H1 (cell line): ENCODE results near the gene CCL22. TPM values are rescaled to one million over a fixed set of nuclear protein-coding genes. Genes with fewer than 3 reads are reported as not detected.

Source experiments
- CTCF ChIA-PET: fragments of 300-600 bp; sonication (Branson Sonifier 250); formaldehyde crosslinking; loops from one replicate; lab custom pipeline; 2021; ENCODE audit not compliant: partially characterized antibody; lab: Charles Lee
- POLR2A ChIA-PET: fragments of 300-600 bp; sonication (Branson Sonifier 250); formaldehyde crosslinking; loops from one replicate; lab custom pipeline; 2021; ENCODE audit warnings: inconsistent platforms; ENCODE audit not compliant: partially characterized antibody; lab: Charles Lee
- DNase-seq, 2 experiments: peaks; one replicate each; pipeline versions ENCODE4 v3.0.0 to v3.0.0-alpha.2; 2010 to 2022; ENCODE audit warnings: low spot score in 2 of 2, low read depth in 1 of 2, mixed read lengths in 1 of 2
- FAIRE-seq: peaks from 2 replicates; lab custom pipeline; 2011; peaks lifted over from hg19 to GRCh38; lab: Jason Lieb, UNC
- H2AFZ ChIP-seq: 2 replicates; pipeline ENCODE4 v1.8.1; 2012; ENCODE audit warnings: low read length, inconsistent platforms
- H2AK5ac ChIP-seq: 2 replicates; pipeline ENCODE4 v1.6.1; 2013; ENCODE audit warnings: low read depth, low read length
- H2BK120ac ChIP-seq: replicated peaks from 2 replicates; pipeline ENCODE3; 2013; ENCODE audit warnings: low read depth, low read length, inconsistent platforms
- H2BK12ac ChIP-seq: 2 replicates; pipeline ENCODE4 v1.6.1; 2013; ENCODE audit warnings: low read depth, low read length
- H2BK15ac ChIP-seq: 2 replicates; pipeline ENCODE4 v1.6.1; 2013; ENCODE audit warnings: low read length
- H2BK20ac ChIP-seq: 2 replicates; pipeline ENCODE4 v1.6.1; 2013; ENCODE audit warnings: low read length
- H2BK5ac ChIP-seq: 2 replicates; pipeline ENCODE4 v1.6.1; 2013; ENCODE audit warnings: low read depth, low read length
- H3K14ac ChIP-seq: 2 replicates; pipeline ENCODE4 v1.6.1; 2013; ENCODE audit warnings: inconsistent platforms; ENCODE audit not compliant: insufficient read length
- H3K18ac ChIP-seq: 2 replicates; pipeline ENCODE4 v1.6.1; 2013; ENCODE audit warnings: low read length; ENCODE audit errors: extremely low read depth
- H3K23ac ChIP-seq: 2 replicates; pipeline ENCODE4 v1.6.1; 2013; ENCODE audit warnings: inconsistent platforms; ENCODE audit not compliant: insufficient read length
- H3K23me2 ChIP-seq: 2 replicates; pipeline ENCODE4 v1.6.1; 2013; ENCODE audit warnings: low read depth, low read length
- H3K27ac ChIP-seq: 2 replicates; pipeline ENCODE4 v1.6.1; 2011; ENCODE audit warnings: low read depth, low read length, inconsistent platforms
- H3K27me3 ChIP-seq, 4 experiments: replicated peaks in 1 of 4; 1 replicate in 1 of 4; 2 replicates in 3 of 4; pipeline versions ENCODE4 v1.6.1 to v1.8.1; 2011 to 2013; ENCODE audit warnings: low read length in 3 of 4, mild to moderate bottlenecking in 3 of 4, inconsistent platforms in 2 of 4, mixed read lengths in 2 of 4, moderate library complexity in 1 of 4; ENCODE audit not compliant: control insufficient read depth in 3 of 4, insufficient read depth in 3 of 4; ENCODE audit errors: extremely low read depth in 1 of 4
- H3K36me3 ChIP-seq, 4 experiments: 2 replicates each; pipeline versions ENCODE4 v1.6.1 to v1.8.1; 2011 to 2013; ENCODE audit warnings: mild to moderate bottlenecking in 4 of 4, low read length in 3 of 4, moderate library complexity in 2 of 4, control low read depth in 1 of 4, inconsistent platforms in 1 of 4; ENCODE audit not compliant: insufficient read depth in 4 of 4, control insufficient read depth in 2 of 4
- H3K4ac ChIP-seq: replicated peaks from 2 replicates; pipeline ENCODE3; 2013; ENCODE audit warnings: low read length, low read depth, mixed read lengths, inconsistent platforms; ENCODE audit not compliant: insufficient read length
- H3K4me1 ChIP-seq, 4 experiments: replicated peaks in 1 of 4; 1 replicate in 1 of 4; 2 replicates in 3 of 4; pipeline versions ENCODE4 v1.6.1 to v1.8.1; 2011 to 2013; ENCODE audit warnings: low read length in 3 of 4, inconsistent platforms in 2 of 4, mixed read lengths in 1 of 4; ENCODE audit not compliant: insufficient read depth in 4 of 4, control insufficient read depth in 3 of 4
- H3K4me2 ChIP-seq, 2 experiments: 2 replicates each; pipeline versions ENCODE4 v1.6.1 to v1.8.1; 2011 to 2013; ENCODE audit warnings: low read depth in 2 of 2, low read length in 2 of 2, control low read depth in 1 of 2, inconsistent platforms in 1 of 2, mild to moderate bottlenecking in 1 of 2; ENCODE audit not compliant: insufficient read depth in 1 of 2
- H3K4me3 ChIP-seq, 4 experiments: fragments of 200-600, 300-600 bp in 1 of 4; sonication (generic), shearing (Covaris generic), sonication (Bioruptor Twin) in 1 of 4; 2 replicates each; pipeline versions ENCODE4 v1.5.1 to v1.8.1; 2011 to 2016; ENCODE audit warnings: low read length in 4 of 4, low read depth in 3 of 4, control low read depth in 2 of 4, inconsistent platforms in 2 of 4, mild to moderate bottlenecking in 2 of 4, mixed read lengths in 1 of 4, moderate library complexity in 1 of 4; ENCODE audit not compliant: insufficient read depth in 2 of 4; ENCODE audit errors: extremely low read depth in 1 of 4
- H3K56ac ChIP-seq: replicated peaks from 2 replicates; pipeline ENCODE3; 2013; ENCODE audit warnings: low read depth, mild to moderate bottlenecking, mixed read lengths, low read length, inconsistent platforms; ENCODE audit not compliant: insufficient read length
- H3K79me1 ChIP-seq: 2 replicates; pipeline ENCODE4 v1.6.1; 2013; ENCODE audit warnings: low read depth, low read length, control low read depth
- H3K79me2 ChIP-seq, 2 experiments: 2 replicates each; pipeline versions ENCODE4 v1.6.1 to v1.8.1; 2012 to 2013; ENCODE audit warnings: low read length in 2 of 2, mild to moderate bottlenecking in 2 of 2, inconsistent platforms in 1 of 2; ENCODE audit not compliant: insufficient read depth in 2 of 2, control insufficient read depth in 1 of 2
- H3K9ac ChIP-seq, 4 experiments: replicated peaks in 1 of 4; 1 replicate in 1 of 4; 2 replicates in 3 of 4; pipeline versions ENCODE4 v1.6.1 to v1.8.1; 2011 to 2013; ENCODE audit warnings: low read depth in 3 of 4, low read length in 3 of 4, control low read depth in 2 of 4, mild to moderate bottlenecking in 2 of 4, moderate library complexity in 2 of 4, inconsistent platforms in 1 of 4; ENCODE audit errors: extremely low read depth in 1 of 4
- H3K9me3 ChIP-seq, 2 experiments: 2 replicates each; pipeline versions ENCODE4 v1.6.1 to v1.8.1; 2012 to 2013; ENCODE audit warnings: mild to moderate bottlenecking in 2 of 2, moderate library complexity in 2 of 2, control low read depth in 1 of 2, inconsistent platforms in 1 of 2, low read depth in 1 of 2, low read length in 1 of 2, mixed read lengths in 1 of 2; ENCODE audit not compliant: insufficient read depth in 2 of 2
- H4K20me1 ChIP-seq, 2 experiments: replicated peaks in 1 of 2; 2 replicates each; pipeline versions ENCODE3 to v1.8.1; 2011 to 2013; ENCODE audit warnings: inconsistent platforms in 2 of 2, low read length in 2 of 2, mild to moderate bottlenecking in 1 of 2; ENCODE audit not compliant: insufficient read depth in 2 of 2, control insufficient read depth in 1 of 2
- H4K5ac ChIP-seq: 2 replicates; pipeline ENCODE4 v1.6.1; 2013; ENCODE audit warnings: low read length, low read depth, mixed read lengths, inconsistent platforms; ENCODE audit not compliant: insufficient read length
- H4K8ac ChIP-seq: 2 replicates; pipeline ENCODE4 v1.8.0; 2013; ENCODE audit warnings: mild to moderate bottlenecking, moderate library complexity, low read length, inconsistent platforms; ENCODE audit not compliant: insufficient read depth; ENCODE audit errors: extremely low read depth
- H4K91ac ChIP-seq: replicated peaks from 2 replicates; pipeline ENCODE3; 2013; ENCODE audit warnings: low read length, mixed read lengths, inconsistent platforms; ENCODE audit not compliant: insufficient read length
- BRCA1 ChIP-seq: IDR thresholded peaks from 2 replicates; pipeline ENCODE4 v1.6.1; 2012; ENCODE audit warnings: low read depth, low read length, improper control_type of control experiment
- CTBP2 ChIP-seq: IDR thresholded peaks from 2 replicates; pipeline ENCODE4 v1.7.0; 2011; ENCODE audit warnings: borderline replicate concordance, mild to moderate bottlenecking, moderate library complexity, mixed read lengths, low read length; ENCODE audit not compliant: insufficient read depth, insufficient read length
- SP2 ChIP-seq: IDR thresholded peaks from 2 replicates; pipeline ENCODE4 v1.6.1; 2012; ENCODE audit warnings: mild to moderate bottlenecking, low read length, inconsistent platforms
- TBP ChIP-seq: IDR thresholded peaks from 2 replicates; pipeline ENCODE4 v1.6.1; 2011; ENCODE audit warnings: low read depth, low read length, improper control_type of control experiment
- WGBS, 2 experiments: shearing (Covaris generic) in 1 of 2; methylation state at CpG; one replicate each; pipeline versions ENCODE4 v1.1.6 to v1.1.7; 2013 to 2015; ENCODE audit warnings: low lambda C conversion rate in 2 of 2, mixed read lengths in 2 of 2, inconsistent platforms in 1 of 2, low coverage in 1 of 2, missing lambda C conversion rate in 1 of 2; ENCODE audit not compliant: insufficient replicate concordance in 2 of 2, insufficient coverage in 1 of 2, insufficient read length in 1 of 2; ENCODE audit errors: extremely low coverage in 1 of 2, missing lambda C conversion rate in 1 of 2; 5-methylcytosine and 5-hydroxymethylcytosine counted together
- polyA plus RNA-seq, 7 experiments: library from polyadenylated mRNA; depleted of rRNA in 3 of 7; stranded (reverse) in 5 of 7; unstranded in 2 of 7; fragments of >200 nt in 5 of 7; fragments of 200-250 nt in 2 of 7; gene quantifications; 1 replicate in 5 of 7; 2 replicates in 1 of 7; 4 replicates in 1 of 7; pipeline versions ENCODE4 v1.2.1 to v1.2.3, GENCODE V29; 2011 to 2013; ENCODE audit warnings: missing spikeins in 2 of 7, mixed read lengths in 2 of 7
- total RNA-seq: library from RNA; stranded (reverse); fragmentation: NEBNext Ultra II Directional; extraction: Animal tissue kit (Norgen Biotek cat#: 25700); gene quantifications from 2 replicates; pipeline ENCODE4 v1.2.1, GENCODE V29; 2021

CCL22 gene
- total and polyA plus RNA-seq, 2 of the 8 experiments (the other 6 are each of a cell fraction or from before 2014, with no cell fraction given): not detected

GRCh38 chr16:57343221-57343620 lies 15.4 kb upstream of the CCL22 start:
- Histone ChIP-seq H3K79me1 (no peaks in the 10 kb centered on the region), H2BK120ac (no peak overlapping the region), H3K9ac (no peak overlapping the region), H3K4me3 (no peak overlapping the region), H3K4ac (no peak overlapping the region), H4K20me1 (no peaks in the 10 kb centered on the region), H3K4me1 (no peaks in the 10 kb centered on the region), H2AK5ac (no peak overlapping the region), H2BK15ac (no peak overlapping the region), H2AFZ (peak overlapping the region; percentile 7; the same call in 1 of the 2 replicates), H3K79me2 (no peaks in the 10 kb centered on the region), H4K5ac (no peak overlapping the region), H3K23ac (no peak overlapping the region), H3K18ac (no peak overlapping the region), H2BK20ac (no peak overlapping the region), H3K9me3 (no peaks in the 10 kb centered on the region), H4K8ac (no peak overlapping the region), H4K91ac (no peak overlapping the region), H3K23me2 (no peaks in the 10 kb centered on the region), H3K27ac (no peak overlapping the region), H2BK5ac (no peak overlapping the region), H2BK12ac (no peak overlapping the region), H3K4me2 (no peak overlapping the region), H3K36me3 (no peaks in the 10 kb centered on the region), H3K27me3 (peaks cover 0 to 2% (median 0%) of the 10 kb centered on the region in 4 experiments; a peak in 1 of 7 replicates), H3K56ac (no peak overlapping the region), H3K14ac (no peak overlapping the region)
- TF ChIP-seq TBP: no peak
- no peak for TF ChIP-seq BRCA1
- TF ChIP-seq SP2: no peak
- no peak for TF ChIP-seq CTBP2
- CTCF ChIA-PET: interaction anchor here (0.6 to 1.4 kb wide), 5 partner anchors 74 to 906 kb away, joined by 3 to 4 read pairs (median 4); no protein-coding TSS in a partner anchor
- POLR2A ChIA-PET: no interaction called here
- DNase-seq (no peak), FAIRE-seq (no peak)
- 97% methylated on average over 7 of the region's 7 CpGs; no CpG with 5 or more reads in 1 of the 2 experiments for WGBS, 2 experiments
